ENCODE results near the gene VIPR2.
"Not testable (repeated sequence)": the region's sequence is repeated elsewhere in the genome, so short reads cannot be mapped to it uniquely, and the experiment has no call there.

VIPR2 gene

GRCh38 chr7:159006022-159006609 is 138.6 kb downstream of the VIPR2 start:
- not testable (repeated sequence) for DNase-seq

GRCh38 chr7:159005618-159006017 is 139.0 kb downstream of the VIPR2 start:
- DNase-seq, result no peak

GRCh38 chr7:159004411-159004810 is 140.3 kb downstream of the VIPR2 start:
- DNase-seq, result no peak

GRCh38 chr7:159001811-159002210 is 142.9 kb downstream of the VIPR2 start:
- DNase-seq, result no peak

GRCh38 chr7:159000859-159001435 is 143.7 kb downstream of the VIPR2 start:
- no peak for DNase-seq

- no peak for DNase-seq
Measured at GRCh38 chr7:159000070-159000469, 144.6 kb downstream of the VIPR2 start.

GRCh38 chr7:158999496-158999895 is 145.2 kb downstream of the VIPR2 start:
- no peak for DNase-seq

GRCh38 chr7:158998261-158998660 is 146.4 kb downstream of the VIPR2 start:
- not testable (repeated sequence) for DNase-seq

GRCh38 chr7:158997471-158997870 is 147.2 kb downstream of the VIPR2 start:
- no peak for DNase-seq

- DNase-seq, result no peak
Measured at GRCh38 chr7:158997110-158997453, 147.6 kb downstream of the VIPR2 start.

GRCh38 chr7:158996214-158997109 is 148.2 kb downstream of the VIPR2 start:
- no peak for DNase-seq

GRCh38 chr7:158995514-158995913 is 149.2 kb downstream of the VIPR2 start:
- DNase-seq, result no peak

GRCh38 chr7:158994687-158995086 is 150.0 kb downstream of the VIPR2 start:
- DNase-seq, result no peak

- DNase-seq, result no peak
Measured at GRCh38 chr7:158993591-158993990, 151.1 kb downstream of the VIPR2 start.

GRCh38 chr7:158992759-158993158 is 151.9 kb downstream of the VIPR2 start:
- DNase-seq, result no peak

GRCh38 chr7:158991824-158992621 is 152.6 kb downstream of the VIPR2 start:
- no peak for DNase-seq

GRCh38 chr7:158988996-158989395 is 155.7 kb downstream of the VIPR2 start:
- DNase-seq, result no peak

GRCh38 chr7:158988302-158988862 is 156.3 kb downstream of the VIPR2 start:
- no peak for DNase-seq

GRCh38 chr7:158987691-158988090 is 157.0 kb downstream of the VIPR2 start:
- no peak for DNase-seq

GRCh38 chr7:158985583-158985982 is 159.1 kb downstream of the VIPR2 start:
- DNase-seq, result no peak

GRCh38 chr7:158984007-158984406 is 160.7 kb downstream of the VIPR2 start:
- not testable (repeated sequence) for DNase-seq

- not testable (repeated sequence) for DNase-seq
Measured at GRCh38 chr7:158982080-158982479, 162.6 kb downstream of the VIPR2 start.
